Measurements from ENCODE around the gene MRTFB.
"Not testable (repeated sequence)": the region's sequence is repeated elsewhere in the genome, so short reads cannot be mapped to it uniquely, and the experiment has no call there.

The MRTFB gene

DNA sequence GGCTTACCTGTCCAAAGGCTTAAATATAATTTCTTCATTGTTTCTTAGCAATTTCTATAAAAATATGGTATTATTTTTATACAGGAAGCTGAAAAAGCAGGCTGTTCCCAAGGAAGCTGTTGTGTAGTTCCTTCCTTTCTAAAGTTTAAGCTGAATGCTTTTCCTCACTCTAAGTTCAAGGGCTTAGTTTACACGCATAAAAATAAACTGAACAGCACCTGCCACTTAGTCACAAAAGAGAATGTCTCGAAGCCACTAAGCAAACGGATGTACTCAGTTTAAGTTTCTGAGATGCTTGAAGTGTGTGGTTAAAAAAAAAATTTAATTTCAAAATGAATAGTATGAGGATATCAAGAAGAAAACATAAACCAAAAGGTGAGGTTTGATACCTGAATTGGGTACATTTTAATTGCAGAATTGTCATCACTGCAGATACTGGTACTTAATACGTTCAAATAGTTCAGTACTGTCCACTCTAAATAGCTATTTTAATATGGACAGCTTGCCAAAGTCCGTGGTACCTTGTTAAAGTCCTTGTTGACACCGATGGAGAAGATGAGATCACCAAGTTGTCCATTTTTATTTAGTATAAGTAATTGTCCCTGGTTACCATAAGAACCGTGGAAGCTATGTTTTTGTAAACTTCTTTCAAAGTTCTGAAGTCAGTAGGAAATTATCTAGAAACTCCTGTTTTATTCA lies 38.1 kb downstream of the MRTFB start:
- DNase-seq = no peak

DNA sequence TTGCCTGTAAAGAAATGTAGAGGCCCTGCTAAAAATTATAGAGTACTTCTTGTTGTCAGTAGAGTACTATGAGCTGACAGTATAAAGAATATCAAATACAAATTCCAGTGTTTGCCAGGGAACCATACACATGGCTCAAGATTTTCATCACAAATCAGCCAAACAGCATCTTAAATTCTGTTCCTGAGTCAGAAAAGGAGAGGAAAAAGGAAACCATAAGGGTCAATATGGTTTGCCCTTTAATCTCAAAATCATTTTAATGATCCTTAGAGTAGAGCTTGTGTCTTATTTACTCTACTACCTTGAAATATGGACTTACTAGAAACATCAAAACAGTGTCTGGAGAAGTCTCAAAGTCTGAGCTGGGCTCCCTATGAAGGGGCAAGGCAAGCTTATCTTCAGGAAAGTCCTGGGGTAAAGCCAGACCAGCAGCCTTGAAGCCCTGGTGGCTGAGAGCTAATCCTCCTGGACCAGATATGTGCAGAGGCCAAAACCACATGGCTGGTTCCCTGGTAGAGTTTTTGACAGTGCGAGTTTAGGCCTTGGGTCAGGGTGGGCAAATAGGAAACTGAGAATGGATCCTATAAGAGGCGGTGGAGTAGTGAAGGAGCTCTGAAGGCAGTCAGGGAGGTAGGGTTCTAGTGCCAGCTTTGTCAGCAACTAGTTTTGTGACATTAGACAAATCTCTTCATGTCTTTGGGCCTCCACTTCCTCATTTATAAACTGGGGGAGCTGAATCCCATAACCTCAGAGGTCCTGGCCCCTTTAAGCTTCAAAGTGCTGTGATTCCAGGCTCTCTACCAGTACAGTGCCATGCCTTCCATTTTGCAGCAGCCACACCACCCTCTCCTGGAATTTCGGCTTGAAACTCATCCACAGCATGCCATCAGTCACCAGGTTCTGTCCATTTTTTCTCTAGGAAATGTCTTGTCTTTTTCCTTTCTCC lies 38.9 kb downstream of the MRTFB start:
- no peak for DNase-seq

DNA sequence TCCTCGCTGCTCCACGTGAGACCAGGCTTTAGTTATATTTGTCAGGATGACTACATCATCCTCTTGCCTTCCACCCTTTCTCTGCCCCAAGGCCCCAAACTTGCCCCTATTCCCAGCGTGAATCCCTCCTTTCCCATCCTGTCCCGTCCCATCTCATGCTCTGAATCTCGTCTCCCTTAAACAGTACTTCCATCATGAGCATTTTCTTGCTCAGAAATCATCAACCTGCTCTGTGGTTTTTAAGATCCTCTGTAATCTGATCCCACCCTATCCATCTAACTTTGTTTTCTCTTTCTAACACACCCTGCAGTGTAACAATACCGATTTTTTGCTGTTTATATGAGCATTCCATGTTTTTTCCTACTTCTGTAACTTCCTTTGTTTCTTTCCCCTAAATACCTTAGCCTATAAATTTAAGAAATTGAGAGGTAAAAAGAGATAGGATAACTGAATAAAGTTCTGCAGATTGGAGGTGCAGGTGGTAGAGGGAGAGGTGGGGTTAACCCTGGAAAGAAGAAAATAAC lies 39.7 kb downstream of the MRTFB start:
- no peak for DNase-seq

DNA sequence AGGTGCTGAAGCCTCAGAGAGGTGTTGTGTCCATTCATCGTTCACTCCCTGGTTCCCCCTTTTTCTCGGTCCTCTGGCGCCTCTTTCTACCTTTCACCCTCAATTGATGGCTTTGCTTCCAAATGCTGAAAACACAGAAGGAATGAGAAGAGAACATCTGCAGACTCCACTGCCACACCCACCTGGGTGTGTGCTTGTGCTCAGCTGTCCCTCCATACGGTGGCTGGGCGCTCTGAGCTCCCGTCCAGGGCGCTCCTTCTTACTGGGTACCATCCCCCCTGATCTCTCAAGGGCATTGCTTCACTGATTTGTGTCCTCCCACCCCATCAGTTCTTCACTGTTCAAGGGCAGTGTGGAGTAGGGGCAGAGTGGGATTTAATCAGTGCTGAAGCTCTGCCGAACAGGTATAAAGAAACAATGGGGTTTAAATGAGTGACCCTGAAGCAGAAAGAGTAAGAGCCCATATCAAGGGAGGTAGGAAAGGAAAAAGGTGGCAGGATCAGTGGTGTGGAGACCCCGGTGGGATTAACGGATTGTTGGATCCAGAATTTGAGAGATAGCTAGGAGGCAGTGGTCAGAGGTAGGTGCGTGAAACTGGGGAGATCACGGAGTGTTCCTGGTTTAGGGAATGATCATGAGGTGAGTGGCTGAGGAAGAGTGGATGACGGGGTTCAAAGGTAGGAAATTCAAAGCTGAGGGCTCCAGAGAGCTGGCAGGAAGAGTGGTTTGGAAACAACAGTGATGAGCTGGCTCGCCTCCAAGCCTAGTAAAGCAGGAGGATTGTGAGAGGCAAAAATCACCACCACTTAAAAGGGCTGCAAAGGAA lies 40.8 kb downstream of the MRTFB start:
- no peak for DNase-seq

DNA sequence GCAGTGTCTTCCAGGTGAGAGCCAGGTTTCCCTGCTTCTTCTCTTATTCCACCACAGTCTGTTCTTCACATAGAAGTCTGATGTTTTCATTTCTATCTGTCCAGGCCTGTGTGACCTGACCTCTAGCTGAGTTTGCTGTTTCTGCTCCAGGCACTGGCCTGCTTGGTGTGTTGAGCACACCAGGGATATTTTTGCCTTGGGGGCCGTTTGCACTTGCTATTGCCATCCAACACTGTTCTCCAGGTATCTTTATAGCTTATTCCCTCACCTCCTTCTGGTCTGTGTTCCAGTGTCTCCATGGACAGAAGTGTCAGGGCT lies 41.4 kb downstream of the MRTFB start:
- no peak for DNase-seq

- no peak for DNase-seq
Observed at GRCh38 chr16:14113344-14113743, 42.2 kb downstream of the MRTFB start.

- no peak for DNase-seq
Observed at GRCh38 chr16:14117051-14117450, 45.9 kb downstream of the MRTFB start.

GRCh38 chr16:14119799-14120198 lies 48.7 kb downstream of the MRTFB start:
- no peak for DNase-seq

- no peak for DNase-seq
Observed at GRCh38 chr16:14120335-14120734, 49.2 kb downstream of the MRTFB start.

DNA sequence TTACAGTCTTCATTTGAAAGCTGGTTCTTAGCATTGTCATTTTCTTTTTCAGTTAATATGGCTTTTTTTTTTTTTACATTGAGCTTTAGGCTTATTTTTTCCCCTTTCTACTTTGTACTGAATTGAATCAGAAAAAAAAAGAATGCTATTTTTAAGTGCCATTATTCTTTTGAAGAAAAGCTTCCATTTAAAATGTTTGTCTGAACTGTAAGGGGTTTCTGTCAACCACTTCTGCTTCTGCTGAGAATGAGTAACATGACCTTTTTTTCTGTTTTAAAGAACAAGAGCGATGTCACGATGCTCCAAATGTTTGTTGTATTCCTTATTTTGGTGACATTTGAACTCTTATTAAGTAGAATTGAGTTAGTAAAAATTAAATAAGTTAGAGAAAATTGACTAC lies 50.0 kb downstream of the MRTFB start:
- DNase-seq = peak; percentile 15 to 36

DNA sequence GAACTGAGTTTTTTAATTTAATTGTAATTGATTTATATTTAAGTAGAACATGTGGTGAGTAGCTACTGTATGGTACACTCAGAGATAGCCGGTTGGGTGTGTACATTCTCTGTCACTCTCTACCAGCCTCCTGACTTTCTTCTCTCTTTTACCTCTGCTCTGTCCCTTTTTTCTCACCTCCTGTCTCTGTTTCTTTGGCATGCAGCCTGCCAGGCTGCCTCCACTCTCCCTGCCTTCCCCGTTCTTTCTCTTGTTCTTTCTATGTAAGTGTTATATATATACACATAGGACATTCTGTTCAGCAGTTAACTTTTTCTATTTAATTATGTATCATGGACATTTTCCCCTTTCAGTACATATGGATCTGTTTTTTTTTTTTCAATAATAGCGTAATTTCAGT lies 50.8 kb downstream of the MRTFB start:
- no peak for DNase-seq

DNA sequence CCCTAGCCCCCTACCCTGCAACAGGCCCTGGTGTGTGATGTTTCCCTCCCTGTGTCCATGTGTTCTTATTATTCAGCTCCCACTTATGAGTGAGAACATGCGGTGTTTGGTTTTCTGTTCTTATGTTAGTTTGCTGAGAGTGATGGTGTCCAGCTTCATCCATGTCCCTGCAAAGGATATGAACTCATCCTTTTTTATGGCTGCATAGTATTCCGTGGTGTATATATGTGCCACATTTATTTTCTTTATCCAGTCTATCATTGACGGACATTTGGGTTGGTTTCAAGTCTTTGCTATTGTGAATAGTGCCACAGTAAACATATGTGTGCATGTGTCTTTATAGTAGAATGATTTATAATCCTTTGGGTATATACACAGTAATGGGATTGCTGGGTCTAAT lies 51.3 kb downstream of the MRTFB start:
- not testable (repeated sequence) for DNase-seq

- no peak for DNase-seq
Observed at GRCh38 chr16:14125000-14125681, 54.0 kb downstream of the MRTFB start.

DNA sequence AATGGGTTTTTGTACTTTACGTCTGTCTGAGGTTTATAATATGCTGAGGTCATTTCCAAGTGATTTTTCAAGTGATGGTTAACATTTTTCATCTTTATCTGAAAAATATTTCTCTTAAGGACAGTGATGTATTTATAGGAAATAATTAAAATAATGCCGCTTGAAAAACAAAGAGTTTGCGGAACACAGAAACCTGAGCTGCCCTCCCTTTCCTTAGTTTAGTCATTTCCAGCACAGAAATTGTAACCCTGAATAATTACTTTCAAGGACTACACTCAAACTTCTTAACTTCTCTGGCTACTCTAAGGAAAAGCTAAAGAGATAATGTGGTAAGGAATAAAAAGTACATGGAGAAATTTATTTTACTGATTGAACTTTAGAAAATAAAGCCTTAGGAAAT lies 54.6 kb downstream of the MRTFB start:
- no peak for DNase-seq

DNA sequence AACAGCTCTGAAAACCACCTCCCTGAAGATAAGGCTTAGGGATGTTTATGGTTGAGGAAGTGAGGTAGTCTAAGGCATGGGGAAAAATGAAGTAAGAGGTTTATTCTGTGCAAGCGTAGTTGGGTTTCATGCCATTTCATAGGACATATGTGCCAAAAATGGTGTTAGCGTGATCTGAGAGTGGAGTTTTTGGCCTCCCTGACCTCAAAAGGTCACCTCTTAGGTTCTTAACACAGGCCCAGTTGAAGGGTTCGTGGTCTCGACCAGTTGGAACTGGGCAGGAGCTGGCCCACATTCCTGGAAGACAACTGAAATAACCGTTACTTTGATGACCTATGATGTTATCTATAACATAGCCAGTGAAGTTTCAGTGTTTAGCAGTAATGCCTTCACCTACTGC lies 57.0 kb downstream of the MRTFB start:
- DNase-seq = no peak

DNA sequence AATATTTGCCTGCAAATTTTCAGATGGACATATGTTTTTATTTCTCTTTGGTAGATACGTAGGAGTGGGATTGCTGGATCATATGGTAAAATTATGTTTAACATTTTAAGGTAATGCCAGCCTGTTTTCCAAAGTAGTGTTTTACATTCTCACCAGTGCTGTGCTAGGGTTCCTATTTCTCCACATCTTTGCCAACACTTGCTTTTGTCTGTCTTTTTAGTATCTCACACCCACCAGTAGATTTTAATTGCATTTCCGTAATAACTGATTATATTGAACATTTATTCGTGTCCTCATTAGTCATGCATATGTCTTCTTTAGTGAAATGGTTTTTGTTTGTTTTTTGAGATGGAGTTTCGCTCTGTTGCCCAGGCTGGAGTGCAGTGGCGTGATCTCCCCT lies 58.4 kb downstream of the MRTFB start:
- no peak for DNase-seq

DNA sequence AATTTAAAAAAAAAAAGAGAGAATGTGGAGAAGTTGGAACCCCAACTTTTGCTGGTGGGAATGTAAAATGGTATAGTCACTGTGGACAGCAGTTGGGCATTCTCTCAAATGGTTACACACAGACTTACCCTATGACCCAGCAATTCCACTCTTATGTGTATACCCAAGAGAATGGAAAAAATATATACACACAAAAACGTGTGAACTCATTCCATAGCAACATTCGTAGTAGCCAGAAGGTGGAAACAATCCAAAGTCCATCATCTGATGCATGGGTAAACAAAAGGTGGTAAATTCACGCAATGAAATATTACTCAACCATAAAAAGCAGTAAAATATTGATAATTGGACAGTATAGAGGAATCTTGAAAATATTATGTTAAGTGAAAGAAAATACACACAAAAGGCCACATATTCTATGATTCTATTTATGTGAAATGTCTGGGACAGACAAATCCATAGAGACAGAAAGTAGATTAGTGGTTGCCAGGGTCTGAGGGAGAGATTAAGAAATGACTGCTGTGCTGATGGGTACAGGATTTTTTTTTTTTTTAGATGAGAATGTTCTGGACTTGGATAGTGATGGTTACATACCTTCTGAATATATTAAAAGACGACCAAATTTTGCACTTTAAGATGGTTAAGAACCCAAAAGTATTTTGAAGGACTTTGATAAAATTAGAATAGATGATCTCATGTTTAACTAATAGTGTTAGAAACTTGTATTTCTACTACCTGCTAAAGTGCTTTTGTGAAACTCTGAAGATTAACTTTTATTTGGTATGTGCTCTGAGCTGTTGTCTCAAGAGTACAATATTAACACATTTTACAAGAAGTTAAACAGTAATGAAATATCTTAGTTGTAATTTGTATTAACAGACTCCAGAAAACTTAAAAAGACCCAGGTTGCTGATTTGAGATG lies 60.9 kb downstream of the MRTFB start:
- DNase-seq = no peak

- peak; percentile 45 to 70 for DNase-seq
Observed at GRCh38 chr16:14132696-14133048, 61.6 kb downstream of the MRTFB start.

DNA sequence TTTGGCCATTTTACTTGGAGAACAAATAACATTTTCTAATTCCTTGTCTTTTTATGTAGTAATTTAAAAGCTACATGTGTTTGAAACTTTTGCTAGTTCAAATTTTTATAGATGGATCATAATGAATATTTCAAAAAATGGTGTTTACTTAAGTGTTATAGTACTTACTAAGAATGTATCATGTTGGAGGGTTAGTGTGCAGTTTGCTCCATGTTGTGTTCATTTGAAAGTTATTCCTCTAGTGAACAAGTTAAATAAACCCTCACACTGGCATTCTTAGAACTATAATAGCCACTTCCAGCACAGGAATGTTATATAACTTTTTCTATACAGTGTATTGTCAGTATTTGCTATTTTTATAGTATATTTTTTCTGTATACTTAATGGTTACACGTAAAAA lies 62.8 kb downstream of the MRTFB start:
- DNase-seq = no peak

- DNase-seq = no peak
Observed at GRCh38 chr16:14135704-14136103, 64.6 kb downstream of the MRTFB start.

DNA sequence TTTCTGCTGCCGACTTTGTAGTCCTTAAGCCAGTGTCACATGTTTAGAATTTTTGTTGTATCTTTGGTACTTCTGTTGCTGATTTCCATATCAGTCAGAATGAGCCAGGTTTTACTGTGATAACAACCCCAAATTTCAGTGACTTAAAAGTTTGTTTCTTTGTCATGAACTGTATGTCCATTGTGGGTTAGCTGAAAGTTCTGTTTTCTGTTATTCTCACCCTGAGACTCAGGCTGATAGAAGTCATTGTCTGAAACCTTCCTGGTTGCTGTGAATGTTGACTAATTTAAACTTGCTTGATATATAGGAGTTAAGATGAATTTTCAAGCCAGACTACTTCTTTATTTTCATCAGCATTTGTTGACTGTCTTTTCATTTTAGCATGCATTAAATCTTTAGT lies 68.8 kb downstream of the MRTFB start:
- no peak for DNase-seq

Measured in inflammatory macrophage (primary cell).